HG03354 (cell line): ENCODE results near the gene ZNF407.
"Not testable (repeated sequence)": the region's sequence is repeated elsewhere in the genome, so short reads cannot be mapped to it uniquely, and the experiment has no call there.

ENCODE experiments used
- ATAC-seq: cut with Tn5 transposase; IDR thresholded peaks from one replicate; pipeline ENCODE4 v1.9.1; 2021; ENCODE audit warnings: mild to moderate bottlenecking; ENCODE audit not compliant: unreplicated experiment, poor library complexity, severe bottlenecking

Gene ZNF407

GRCh38 chr18:74597662-74598349, at the start of gene ZNF407:
TSS of gene ZNF407 (plus strand) at chr18:74597870. CDS start at chr18:74631020, 33,150 bp downstream.
- peak; percentile 80 for ATAC-seq

- ATAC-seq, result no peak
Observed at GRCh38 chr18:74549591-74550104, 48.0 kb upstream of the ZNF407 start.

- ATAC-seq, result no peak
Observed at GRCh38 chr18:74550886-74551285, 46.8 kb upstream of the ZNF407 start.

GRCh38 chr18:74551452-74551851, 46.2 kb upstream of the ZNF407 start:
- no peak for ATAC-seq

- peak; percentile 100 for ATAC-seq
Observed at GRCh38 chr18:74551936-74552555, 45.6 kb upstream of the ZNF407 start.

- ATAC-seq, result no peak
Observed at GRCh38 chr18:74556126-74556525, 41.5 kb upstream of the ZNF407 start.

GRCh38 chr18:74558096-74558495, 39.6 kb upstream of the ZNF407 start:
- no peak for ATAC-seq

GRCh38 chr18:74562131-74562730, 35.4 kb upstream of the ZNF407 start:
- ATAC-seq, result no peak

GRCh38 chr18:74562775-74563174, 34.9 kb upstream of the ZNF407 start:
- no peak for ATAC-seq

- no peak for ATAC-seq
Observed at GRCh38 chr18:74563999-74564398, 33.7 kb upstream of the ZNF407 start.

- not testable (repeated sequence) for ATAC-seq
Observed at GRCh38 chr18:74565164-74565563, 32.5 kb upstream of the ZNF407 start.

- ATAC-seq, result not testable (repeated sequence)
Observed at GRCh38 chr18:74565993-74566392, 31.7 kb upstream of the ZNF407 start.

- no peak for ATAC-seq
Observed at GRCh38 chr18:74567822-74568221, 29.8 kb upstream of the ZNF407 start.

- ATAC-seq, result no peak
Observed at GRCh38 chr18:74569401-74569800, 28.3 kb upstream of the ZNF407 start.

- no peak for ATAC-seq
Observed at GRCh38 chr18:74570266-74570665, 27.4 kb upstream of the ZNF407 start.

GRCh38 chr18:74571895-74572680, 25.6 kb upstream of the ZNF407 start:
- no peak for ATAC-seq

- no peak for ATAC-seq
Observed at GRCh38 chr18:74573053-74573452, 24.6 kb upstream of the ZNF407 start.

- ATAC-seq, result no peak
Observed at GRCh38 chr18:74574916-74575315, 22.8 kb upstream of the ZNF407 start.

- no peak for ATAC-seq
Observed at GRCh38 chr18:74577019-74577418, 20.7 kb upstream of the ZNF407 start.

- ATAC-seq, result no peak
Observed at GRCh38 chr18:74579496-74580065, 18.1 kb upstream of the ZNF407 start.
